ENCODE results near the gene RNF112. TPM values are rescaled to one million over a fixed set of nuclear protein-coding genes. Genes with fewer than 3 reads are reported as not detected.

The RNF112 gene
- total RNA-seq, 1 experiment from 2014 or later: 0.10 TPM

GRCh38 chr17:19412984-19413383, 2.0 kb downstream of the RNF112 start:
- in situ Hi-C loops (cut with HindIII; ENCODE audit: low pct_unique_long_range_greater_than_20kb, low sequenced_read_pairs): no loop called here
- CTCF ChIA-PET: no interaction called here

GRCh38 chr17:19413761-19414160, 2.7 kb downstream of the RNF112 start:
- Histone ChIP-seq H3K9me3 (ENCODE audit: control insufficient read depth, insufficient read depth, low read depth, low read length) (no peaks in the 10 kb centered on the region), H3K4me3 (ENCODE audit: low read depth in 2 of 2, low read length in 2 of 2) (no peak overlapping the region), H3K36me3 (ENCODE audit: control insufficient read depth, insufficient read depth, low read length) (no peaks in the 10 kb centered on the region), H3K4me1 (ENCODE audit: control insufficient read depth, insufficient read depth, low read length) (no peaks in the 10 kb centered on the region), H3K27me3 (ENCODE audit: control insufficient read depth, insufficient read depth, low read length) (no peaks in the 10 kb centered on the region), H3K27ac (ENCODE audit: low read length) (no peak overlapping the region)
- CTCF ChIA-PET: interaction anchor here (0.6 to 0.7 kb wide), 2 partner anchors 29 to 453 kb away, joined by 3 read pairs; no protein-coding TSS in a partner anchor
- in situ Hi-C loops (cut with HindIII; ENCODE audit: low pct_unique_long_range_greater_than_20kb, low sequenced_read_pairs): no loop called here
- DNase-seq (ENCODE audit: low read depth, low spot score) (no peak), ATAC-seq (no peak)
- intact Hi-C loops (cut with micrococcal nuclease; ENCODE audit: unreplicated experiment): no loop called here
- BruUV-seq (replicated peaks): no TSS peak
- POLR2A ChIA-PET: no interaction called here
- no peak for TF ChIP-seq CTCF (IDR thresholded peaks at IDR 0.05)
- TF ChIP-seq REST (IDR thresholded peaks at IDR 0.05; ENCODE audit: insufficient read depth in 1 of 2, low read depth in 2 of 2, low read length in 1 of 2): no peak
- no peak for TF ChIP-seq SIN3A (IDR thresholded peaks at IDR 0.05; ENCODE audit: borderline replicate concordance, insufficient read depth, low read depth, low read length)
- TF ChIP-seq TCF7L2 (IDR thresholded peaks at IDR 0.05; ENCODE audit: low read depth, low read length): no peak
- TF ChIP-seq POLR2AphosphoS5 (IDR thresholded peaks at IDR 0.05; ENCODE audit: low read depth, low read length): no peak

More at GRCh38 chr17:19412984-19413383, 2.0 kb downstream of the RNF112 start:
- H3K9me3 ChIP-seq (ENCODE audit: control insufficient read depth, insufficient read depth, low read depth, low read length): no peaks in the 10 kb centered on the region
- H3K4me1 ChIP-seq (ENCODE audit: control insufficient read depth, insufficient read depth, low read length): no peaks in the 10 kb centered on the region
- BruUV-seq (replicated peaks): no TSS peak
- H3K36me3 ChIP-seq (ENCODE audit: control insufficient read depth, insufficient read depth, low read length): no peaks in the 10 kb centered on the region
- H3K4me3 ChIP-seq (ENCODE audit: low read depth in 2 of 2, low read length in 2 of 2): no peak overlapping the region
- H3K27ac ChIP-seq (ENCODE audit: low read length): no peak overlapping the region
- no peak for TF ChIP-seq POLR2AphosphoS5 (IDR thresholded peaks at IDR 0.05; ENCODE audit: low read depth, low read length)
- TF ChIP-seq REST (IDR thresholded peaks at IDR 0.05; ENCODE audit: insufficient read depth in 1 of 2, low read depth in 2 of 2, low read length in 1 of 2): no peak
- TF ChIP-seq TCF7L2 (IDR thresholded peaks at IDR 0.05; ENCODE audit: low read depth, low read length): no peak
- no peak for TF ChIP-seq CTCF (IDR thresholded peaks at IDR 0.05)
- no peak for TF ChIP-seq SIN3A (IDR thresholded peaks at IDR 0.05; ENCODE audit: borderline replicate concordance, insufficient read depth, low read depth, low read length)
- POLR2A ChIA-PET: no interaction called here
- intact Hi-C loops (cut with micrococcal nuclease; ENCODE audit: unreplicated experiment): no loop called here
- H3K27me3 ChIP-seq (ENCODE audit: control insufficient read depth, insufficient read depth, low read length): no peaks in the 10 kb centered on the region
- ATAC-seq: no peak
- DNase-seq (ENCODE audit: low read depth, low spot score): no peak
